Mucosa of descending colon (tissue), 3 donors: ENCODE results near the gene DCLK1. TPM values are rescaled to one million over a fixed set of nuclear protein-coding genes. Genes with fewer than 3 reads are reported as not detected.
"Not testable (repeated sequence)": the region's sequence is repeated elsewhere in the genome, so short reads cannot be mapped to it uniquely, and the experiment has no call there.

Experiments used
- ATAC-seq: fragments of 200-7000 bp; cut with Tn5 transposase; one replicate; pipeline ENCODE4 v1.9.1; 2020; ENCODE audit warnings: mild to moderate bottlenecking, moderate library complexity
- DNase-seq, 3 donors: peaks; one replicate each; pipeline ENCODE4 v3.0.0-alpha.2; 2020
- H3K36me3 ChIP-seq: fragments of 200-600 bp; one replicate; pipeline ENCODE4 v1.8.0; 2021; ENCODE audit warnings: low read depth, mild to moderate bottlenecking
- H3K4me1 ChIP-seq: fragments of 200-600 bp; one replicate; pipeline ENCODE4 v1.8.0; 2021; ENCODE audit warnings: low read depth, mild to moderate bottlenecking
- H3K4me3 ChIP-seq: fragments of 200-600 bp; one replicate; pipeline ENCODE4 v1.8.0; 2021; ENCODE audit warnings: mild to moderate bottlenecking
- H3K9me3 ChIP-seq: fragments of 200-600 bp; one replicate; pipeline ENCODE4 v1.8.0; 2021; ENCODE audit warnings: mild to moderate bottlenecking
- intact Hi-C, 2 donors: fragments of 100-400 bp; cut with DNase I in 1 of 2; cut with micrococcal nuclease in 1 of 2; formaldehyde crosslinking; loops; one replicate each; pipeline versions ENCODE4 v1.11.0 to v1.11.1; 2022; cut with DNase I, micrococcal nuclease
- total RNA-seq, 3 donors: library from RNA; stranded (reverse); fragmentation: NEBNext Ultra II Directional in 2 of 3; extraction: Animal tissue kit (Norgen Biotek cat#: 25700) in 2 of 3; gene quantifications; one replicate each; pipeline versions ENCODE4 v1.2.1 to v1.2.4, GENCODE V29; 2021 to 2023
- TF ChIP-seq, protein P1 (sequence below): fragments of 200-600 bp; IDR thresholded peaks from one replicate; pipeline ENCODE4 v1.8.0; 2022; ENCODE audit warnings: antibody characterized with exemption, mild to moderate bottlenecking
- donor health status: DM: no; HTN: no; CAD: no; lungs with moderate emphysema.
- donor health status: DM: no; HTN: no; CAD: no.
- donor health status: DM: no; HTN: yes; CAD: no.

The DCLK1 gene
- total RNA-seq, 3 donors from 2014 or later: 2.6 to 17.9 (median 12.7) TPM

DNA sequence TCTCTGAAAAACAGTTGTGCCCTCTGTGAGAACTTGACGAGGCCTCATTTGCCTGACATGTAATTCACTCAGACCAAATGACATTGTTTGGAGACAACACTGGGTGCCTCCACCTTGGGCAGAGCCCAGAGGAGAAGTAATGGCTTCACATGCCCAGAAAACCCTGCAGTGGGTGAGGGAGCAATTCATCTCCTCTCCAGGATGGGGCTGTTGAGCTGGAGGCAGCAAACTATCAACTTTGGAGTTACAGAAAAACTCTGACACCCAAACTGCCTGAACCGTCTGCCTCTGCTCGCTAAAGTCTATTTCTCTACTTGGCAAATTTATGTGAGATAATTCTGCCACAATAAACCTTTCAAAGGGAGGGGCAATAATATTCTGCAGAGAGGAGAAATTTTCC is 146.9 kb downstream of the DCLK1 start:
- H3K9me3 ChIP-seq: no peaks in the 10 kb centered on the region
- no peaks in the 10 kb centered on the region for H3K36me3 ChIP-seq
- intact Hi-C loops: no loop called here
- H3K4me3 ChIP-seq: no peak overlapping the region
- H3K4me1 ChIP-seq: no peaks in the 10 kb centered on the region
- DNase-seq: no peak
- no peak for ATAC-seq
- TF ChIP-seq, protein P1, sequence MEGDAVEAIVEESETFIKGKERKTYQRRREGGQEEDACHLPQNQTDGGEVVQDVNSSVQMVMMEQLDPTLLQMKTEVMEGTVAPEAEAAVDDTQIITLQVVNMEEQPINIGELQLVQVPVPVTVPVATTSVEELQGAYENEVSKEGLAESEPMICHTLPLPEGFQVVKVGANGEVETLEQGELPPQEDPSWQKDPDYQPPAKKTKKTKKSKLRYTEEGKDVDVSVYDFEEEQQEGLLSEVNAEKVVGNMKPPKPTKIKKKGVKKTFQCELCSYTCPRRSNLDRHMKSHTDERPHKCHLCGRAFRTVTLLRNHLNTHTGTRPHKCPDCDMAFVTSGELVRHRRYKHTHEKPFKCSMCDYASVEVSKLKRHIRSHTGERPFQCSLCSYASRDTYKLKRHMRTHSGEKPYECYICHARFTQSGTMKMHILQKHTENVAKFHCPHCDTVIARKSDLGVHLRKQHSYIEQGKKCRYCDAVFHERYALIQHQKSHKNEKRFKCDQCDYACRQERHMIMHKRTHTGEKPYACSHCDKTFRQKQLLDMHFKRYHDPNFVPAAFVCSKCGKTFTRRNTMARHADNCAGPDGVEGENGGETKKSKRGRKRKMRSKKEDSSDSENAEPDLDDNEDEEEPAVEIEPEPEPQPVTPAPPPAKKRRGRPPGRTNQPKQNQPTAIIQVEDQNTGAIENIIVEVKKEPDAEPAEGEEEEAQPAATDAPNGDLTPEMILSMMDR: no peak

- H3K4me3 ChIP-seq, H3K9me3 ChIP-seq, H3K4me1 ChIP-seq, ATAC-seq, DNase-seq, H3K36me3 ChIP-seq, intact Hi-C loops: not testable (repeated sequence)
Measured at GRCh38 chr13:35983703-35984102, 147.5 kb downstream of the DCLK1 start.

GRCh38 chr13:35983206-35983605 is 148.0 kb downstream of the DCLK1 start:
- no peak overlapping the region for H3K4me3 ChIP-seq
- intact Hi-C loops: no loop called here
- H3K4me1 ChIP-seq: no peaks in the 10 kb centered on the region
- H3K9me3 ChIP-seq: no peaks in the 10 kb centered on the region
- TF ChIP-seq, protein P1: no peak
- DNase-seq (no peak), ATAC-seq (no peak)
- no peaks in the 10 kb centered on the region for H3K36me3 ChIP-seq

- Histone ChIP-seq H3K4me3 (no peak overlapping the region), H3K4me1 (no peaks in the 10 kb centered on the region), H3K36me3 (no peaks in the 10 kb centered on the region), H3K9me3 (no peaks in the 10 kb centered on the region)
- TF ChIP-seq, protein P1: no peak
- intact Hi-C loops: loop anchor here (5.0 kb wide), 1 partner anchor 298 kb away; no protein-coding TSS in a partner anchor
- peak in 2 of 3 donors; percentile 51 to 52 for DNase-seq
- ATAC-seq: peak; percentile 62
Measured at GRCh38 chr13:35979361-35979951, 151.7 kb downstream of the DCLK1 start.

- DNase-seq (peak in 1 of 3 donors; percentile 71), ATAC-seq (peak; percentile 53)
- TF ChIP-seq, protein P1: peak; percentile 46
- no peak overlapping the region for H3K4me3 ChIP-seq
- H3K4me1 ChIP-seq: no peaks in the 10 kb centered on the region
- H3K36me3 ChIP-seq: no peaks in the 10 kb centered on the region
- no peaks in the 10 kb centered on the region for H3K9me3 ChIP-seq
- intact Hi-C loops: loop anchor here (5.0 kb wide), 1 partner anchor 299 kb away; no protein-coding TSS in a partner anchor
Measured at GRCh38 chr13:35978607-35979316, 152.4 kb downstream of the DCLK1 start.

- Histone ChIP-seq H3K9me3 (no peaks in the 10 kb centered on the region), H3K36me3 (no peaks in the 10 kb centered on the region), H3K4me1 (no peaks in the 10 kb centered on the region), H3K4me3 (no peak overlapping the region)
- ATAC-seq (no peak), DNase-seq (no peak)
- TF ChIP-seq, protein P1: no peak
- intact Hi-C loops: loop anchor here (5.0 kb wide), 1 partner anchor 300 kb away; no protein-coding TSS in a partner anchor
Measured at GRCh38 chr13:35977060-35977459, 154.1 kb downstream of the DCLK1 start.
